GM21381 (cell line): Measurements from ENCODE around the gene CORO1A.
"Not testable (repeated sequence)": the region's sequence is repeated elsewhere in the genome, so short reads cannot be mapped to it uniquely, and the experiment has no call there.

Experiments used
- ATAC-seq: cut with Tn5 transposase; IDR thresholded peaks from one replicate; pipeline ENCODE4 v1.9.1; 2021; ENCODE audit warnings: mild to moderate bottlenecking, moderate library complexity; ENCODE audit not compliant: unreplicated experiment

The CORO1A gene

DNA sequence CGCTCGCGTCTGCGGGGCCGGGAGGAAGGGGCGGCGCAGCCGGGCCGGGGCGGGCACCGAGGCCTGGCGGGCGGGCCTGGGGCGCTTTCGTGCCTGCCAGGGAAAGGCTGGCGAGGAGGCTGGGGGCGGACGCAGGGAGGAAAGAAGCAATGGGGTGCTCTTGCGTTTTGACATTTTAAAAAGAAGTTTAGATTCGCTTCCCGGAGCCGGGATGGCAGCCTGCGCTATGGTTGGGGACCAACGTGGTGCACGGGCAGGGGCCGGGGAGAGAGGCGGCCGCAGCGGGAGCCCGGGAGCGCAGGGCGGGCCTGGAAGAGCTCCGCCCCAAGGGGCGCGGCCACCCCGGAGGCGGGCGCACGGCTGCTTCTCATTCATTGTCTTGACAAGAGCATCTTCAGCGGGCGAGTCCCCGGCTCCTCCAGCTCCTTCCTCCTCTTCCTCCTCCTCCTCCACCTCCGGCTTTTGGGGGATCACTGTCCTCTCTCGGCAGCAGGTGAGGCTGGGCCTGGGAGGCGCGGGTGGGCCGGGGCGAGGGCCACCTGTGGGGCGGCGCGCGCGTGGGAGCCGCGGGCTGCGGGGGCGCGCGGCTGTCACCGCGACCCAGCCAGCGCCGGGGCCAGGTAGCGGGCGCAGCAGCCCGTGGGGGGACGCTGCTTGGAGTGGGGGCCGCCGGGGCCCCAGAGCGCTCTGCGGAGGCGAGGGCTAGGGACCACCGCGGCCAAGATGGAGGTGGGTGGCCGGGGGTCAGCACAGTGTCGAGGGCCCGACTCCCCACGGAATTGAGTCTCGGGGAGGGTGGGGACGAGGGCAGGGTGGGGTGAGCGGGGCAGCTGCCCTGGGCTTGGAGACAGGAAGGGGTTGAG is at the start of gene CORO1A:
TSS of gene CORO1A (plus strand) at position 370 of the 863 bp plus-strand sequence. CDS start 1,608 bp downstream, outside the sequence.
- ATAC-seq = peak; percentile 53

GRCh38 chr16:30136971-30137605 is 46.3 kb upstream of the CORO1A start:
- no peak for ATAC-seq

- ATAC-seq = no peak
These were observed 45.5 kb upstream of the CORO1A start for GRCh38 chr16:30137897-30138296.

DNA sequence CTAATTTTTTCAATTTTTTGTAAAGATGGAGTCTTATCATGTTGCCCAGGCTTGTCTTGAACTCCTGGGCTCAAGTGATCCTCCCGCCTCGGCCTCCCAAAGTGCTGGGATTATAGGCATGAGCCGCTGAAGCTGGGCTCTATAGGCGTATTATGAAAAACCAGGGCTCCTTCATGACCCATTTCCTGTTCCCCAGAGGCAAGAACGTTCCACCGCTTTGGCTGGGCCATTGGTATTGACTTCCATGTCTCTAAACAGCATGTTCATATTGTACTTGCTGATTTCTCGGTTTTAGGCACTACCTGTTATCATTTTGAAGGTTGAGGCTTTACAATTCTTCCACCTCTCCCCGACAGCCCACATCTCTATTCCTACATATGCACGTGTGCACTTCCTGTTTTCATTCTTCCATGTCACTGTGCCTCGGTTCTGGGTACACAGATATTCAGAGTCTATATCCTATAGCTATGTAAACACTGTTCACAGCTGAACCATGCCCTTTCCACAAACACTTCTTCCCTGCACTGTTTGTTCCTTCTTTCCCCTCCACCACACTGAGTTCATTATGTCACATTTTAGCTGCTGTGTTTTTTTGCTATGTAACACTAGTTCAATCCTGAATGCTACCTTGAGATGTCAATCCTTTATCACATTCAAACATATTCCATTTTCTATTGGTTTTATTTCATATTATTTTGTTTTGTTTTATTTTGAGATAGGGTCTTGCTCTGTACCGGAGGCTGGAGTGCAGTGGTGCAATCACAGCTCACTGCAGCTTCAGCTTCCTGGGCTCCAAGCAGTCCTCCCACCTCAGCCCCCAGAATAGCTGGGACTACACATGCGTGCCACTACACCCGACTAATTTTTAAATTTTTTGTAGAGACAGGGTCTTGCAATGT is 43.6 kb upstream of the CORO1A start:
- ATAC-seq = no peak

- ATAC-seq = no peak
These were observed 41.7 kb upstream of the CORO1A start for GRCh38 chr16:30141750-30142149.

DNA sequence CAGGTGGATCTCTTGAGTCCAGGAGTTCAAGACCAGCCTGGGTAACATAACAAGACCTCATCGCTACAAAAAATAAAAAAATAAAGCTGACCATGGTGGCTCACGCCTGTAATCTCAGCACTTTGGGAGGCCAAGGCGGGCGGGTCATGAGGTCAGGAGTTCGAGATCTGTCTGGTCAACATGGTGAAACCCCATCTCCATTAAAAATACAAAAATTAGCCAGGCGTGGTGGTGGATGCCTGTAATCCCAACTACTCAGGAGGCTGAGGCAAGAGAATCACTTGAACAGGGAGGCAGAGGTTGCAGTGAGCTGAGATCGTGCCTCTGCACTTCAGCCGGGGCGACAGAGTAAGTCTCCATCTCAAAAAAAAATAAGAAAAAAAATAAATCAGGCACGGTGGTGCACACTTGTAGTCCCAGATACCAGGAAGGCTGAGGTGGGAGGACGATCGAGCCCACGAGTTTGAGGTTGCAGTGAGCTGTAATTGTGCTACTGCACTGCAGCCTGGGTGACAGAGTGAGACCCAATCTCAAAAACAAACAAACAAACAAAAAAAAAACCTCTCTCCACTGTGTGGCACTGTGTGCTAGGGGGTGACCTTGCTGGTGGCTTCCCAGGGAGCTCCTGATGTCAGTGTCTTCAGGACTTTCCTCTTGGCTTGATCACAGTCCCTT is 40.6 kb upstream of the CORO1A start:
- ATAC-seq = no peak

GRCh38 chr16:30143347-30143702 is 40.1 kb upstream of the CORO1A start:
- no peak for ATAC-seq

- no peak for ATAC-seq
These were observed 39.4 kb upstream of the CORO1A start for GRCh38 chr16:30144017-30144416.

DNA sequence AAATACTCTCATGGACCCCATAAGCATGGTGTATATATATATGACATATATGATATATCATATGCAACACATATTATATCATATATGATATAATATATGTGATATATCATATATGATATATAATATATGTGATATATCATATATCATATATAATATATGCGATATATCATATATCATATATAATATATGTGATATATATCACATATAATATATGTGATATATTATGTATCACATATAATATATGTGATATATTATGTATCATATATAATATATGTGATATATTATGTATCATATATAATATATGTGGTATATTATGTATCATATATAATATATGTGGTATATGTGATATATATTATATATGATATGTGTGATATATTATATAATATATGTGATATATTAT is 38.5 kb upstream of the CORO1A start:
- ATAC-seq = no peak

GRCh38 chr16:30145657-30146056 is 37.7 kb upstream of the CORO1A start:
- no peak for ATAC-seq

DNA sequence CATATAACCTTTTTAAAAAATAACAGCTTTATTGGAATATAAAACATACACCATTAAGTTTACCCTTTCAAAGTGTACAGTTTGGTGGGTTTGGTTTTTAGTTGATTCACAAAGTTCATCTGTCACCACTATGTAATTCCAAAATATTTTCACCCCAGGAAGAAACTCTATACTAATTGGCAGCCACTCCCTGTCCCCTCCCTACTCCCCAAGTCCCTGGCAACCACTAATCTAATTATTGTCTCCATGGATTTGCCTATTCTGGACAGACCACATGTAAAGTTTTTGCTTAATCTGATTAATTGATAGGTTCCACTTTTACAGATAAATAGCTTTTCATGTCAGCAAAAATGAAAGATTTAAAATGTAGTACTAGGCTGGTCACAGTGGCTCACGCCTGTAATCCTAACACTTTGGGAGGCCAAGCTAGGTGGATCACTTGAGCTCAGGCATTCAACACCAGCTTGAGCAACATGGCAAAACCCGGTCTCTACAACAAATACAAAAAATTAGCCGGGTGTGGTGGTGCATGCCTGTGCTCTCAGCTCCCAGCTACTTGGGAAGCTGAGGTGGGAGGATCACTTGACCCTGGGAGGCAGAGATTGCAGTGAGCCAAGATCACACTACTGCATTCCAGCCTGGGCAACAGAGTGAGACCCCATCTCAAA is 35.4 kb upstream of the CORO1A start:
- no peak for ATAC-seq

- ATAC-seq = no peak
These were observed 34.0 kb upstream of the CORO1A start for GRCh38 chr16:30149250-30149930.

GRCh38 chr16:30151091-30151490 is 32.3 kb upstream of the CORO1A start:
- ATAC-seq = no peak

GRCh38 chr16:30152517-30152916 is 30.9 kb upstream of the CORO1A start:
- ATAC-seq = no peak

DNA sequence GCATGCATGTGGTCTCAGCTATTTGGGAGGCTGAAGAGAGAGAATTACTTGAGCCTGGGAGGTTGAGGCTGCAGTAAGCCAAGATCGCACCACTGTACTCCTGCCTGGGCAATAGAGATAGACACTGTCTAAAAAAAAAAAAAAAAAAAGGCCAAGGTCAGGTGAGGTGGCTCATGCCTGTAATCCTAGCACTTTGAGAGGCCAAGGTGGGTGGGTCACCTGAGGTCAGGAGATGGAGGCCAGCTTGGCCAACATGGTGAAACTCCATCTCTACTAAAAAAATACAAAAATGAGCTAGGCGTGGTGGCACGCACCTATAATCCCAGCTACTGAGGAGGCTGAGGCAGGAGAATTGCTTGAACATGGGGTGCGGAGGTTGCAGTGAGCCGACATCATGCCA is 28.2 kb upstream of the CORO1A start:
- ATAC-seq = no peak

- ATAC-seq = no peak
These were observed 26.2 kb upstream of the CORO1A start for GRCh38 chr16:30157214-30157613.

- no peak for ATAC-seq
These were observed 19.9 kb upstream of the CORO1A start for GRCh38 chr16:30163538-30163937.

- ATAC-seq = no peak
These were observed 17.1 kb upstream of the CORO1A start for GRCh38 chr16:30166202-30166902.

- ATAC-seq = not testable (repeated sequence)
These were observed 14.7 kb upstream of the CORO1A start for GRCh38 chr16:30168746-30169145.
